Measurements from ENCODE around the gene PLCL1.

- TF ChIP-seq CTCF (IDR thresholded peaks at IDR 0.05) (no peak), EP300 (IDR thresholded peaks at IDR 0.05) (no peak)
These were observed 331.7 kb downstream of the PLCL1 start for GRCh38 chr2:198136142-198136541.
